Caki2 (cell line): ENCODE results near the gene COX6B1. TPM values are rescaled to one million over a fixed set of nuclear protein-coding genes. Genes with fewer than 3 reads are reported as not detected.
A peak's percentile ranks its signal among the peaks of the same experiment; 100 is the strongest.

Experiments
- DNase-seq: peaks from one replicate; pipeline ENCODE4 v3.0.0-alpha.2; 2015; ENCODE audit warnings: low read depth
- in situ Hi-C: cut with HindIII; loops from 2 replicates; pipeline ENCODE4 v1.10.0; 2016; ENCODE audit warnings: low sequenced_read_pairs, low pct_unique_long_range_greater_than_20kb, mixed read lengths
- total RNA-seq: library from RNA; depleted of rRNA; stranded (reverse); fragments of >200 nt; shearing (Covaris generic); gene quantifications from 2 replicates; pipeline ENCODE4 v1.2.3, GENCODE V29; 2014; ENCODE audit warnings: low replicate concordance; rRNA removed

COX6B1 gene
- total RNA-seq, 1 experiment from 2014 or later, result 438 TPM

DNA sequence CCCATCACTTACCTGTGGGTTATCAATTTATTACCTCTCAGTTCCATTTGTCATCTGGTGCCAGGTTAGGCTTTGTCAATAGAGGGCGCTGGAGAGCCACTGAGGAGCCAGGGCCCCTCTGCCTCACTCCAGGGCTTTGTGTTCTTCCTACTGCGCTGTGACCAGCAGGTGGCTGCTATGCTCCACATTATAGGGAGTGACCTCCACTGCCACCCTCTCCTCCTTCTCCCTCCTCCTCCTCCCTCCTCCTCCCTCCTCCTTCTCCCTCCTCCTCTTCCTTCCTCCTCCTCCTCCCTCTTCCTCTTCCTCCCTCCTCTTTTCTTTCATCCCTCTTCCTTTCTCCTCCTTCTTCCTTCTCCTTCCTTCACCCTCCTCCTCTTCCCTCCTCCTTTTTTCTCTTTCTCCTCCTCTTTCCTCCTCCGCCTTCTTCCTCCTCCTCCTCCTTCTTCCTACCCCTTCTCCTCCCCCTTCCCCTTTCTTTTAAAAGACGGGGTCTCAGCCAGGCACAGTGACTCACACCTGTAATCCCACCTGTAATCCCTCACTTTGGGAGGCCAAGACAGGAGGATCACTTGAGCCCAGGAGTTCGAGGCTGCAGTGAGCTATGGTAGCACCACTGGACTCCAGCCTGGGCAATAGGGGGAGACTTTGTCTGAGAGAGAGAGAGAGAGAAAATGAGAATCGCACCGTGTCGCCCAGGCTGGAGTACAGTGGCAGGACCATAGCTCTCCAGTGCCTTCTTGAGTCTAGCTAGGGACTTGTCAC is 45.9 kb downstream of the COX6B1 start:
- in situ Hi-C loops, result no loop called here
- DNase-seq, result peak; percentile 65

DNA sequence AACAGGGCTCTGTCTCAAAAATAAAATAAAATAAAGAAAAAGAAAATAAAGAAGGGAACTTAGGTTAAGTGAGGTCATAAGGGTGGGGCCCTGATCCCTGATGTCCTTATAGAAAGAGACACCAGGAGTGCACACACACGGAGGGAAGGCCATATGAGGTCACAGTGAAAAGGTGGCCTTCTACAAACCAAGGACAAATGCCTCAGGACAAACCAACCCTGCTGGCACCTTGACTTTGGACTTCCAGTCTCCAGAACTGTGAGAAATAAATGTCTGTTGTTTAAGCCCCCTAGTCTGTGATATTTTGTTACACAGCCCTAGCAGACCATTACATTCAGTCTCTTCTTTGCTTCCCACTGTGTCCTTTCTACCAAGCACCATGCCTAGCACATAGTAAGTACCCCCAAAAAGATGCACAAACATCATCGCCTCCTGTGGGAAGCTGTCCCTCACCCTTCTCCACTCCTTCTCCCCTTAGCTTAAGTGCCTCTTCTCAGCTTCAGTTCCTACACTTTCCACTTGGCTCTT is 47.8 kb downstream of the COX6B1 start:
- in situ Hi-C loops, result no loop called here
- no peak for DNase-seq

GRCh38 chr19:35696835-35697234 is 48.7 kb downstream of the COX6B1 start:
- in situ Hi-C loops, result no loop called here
- DNase-seq, result no peak

DNA sequence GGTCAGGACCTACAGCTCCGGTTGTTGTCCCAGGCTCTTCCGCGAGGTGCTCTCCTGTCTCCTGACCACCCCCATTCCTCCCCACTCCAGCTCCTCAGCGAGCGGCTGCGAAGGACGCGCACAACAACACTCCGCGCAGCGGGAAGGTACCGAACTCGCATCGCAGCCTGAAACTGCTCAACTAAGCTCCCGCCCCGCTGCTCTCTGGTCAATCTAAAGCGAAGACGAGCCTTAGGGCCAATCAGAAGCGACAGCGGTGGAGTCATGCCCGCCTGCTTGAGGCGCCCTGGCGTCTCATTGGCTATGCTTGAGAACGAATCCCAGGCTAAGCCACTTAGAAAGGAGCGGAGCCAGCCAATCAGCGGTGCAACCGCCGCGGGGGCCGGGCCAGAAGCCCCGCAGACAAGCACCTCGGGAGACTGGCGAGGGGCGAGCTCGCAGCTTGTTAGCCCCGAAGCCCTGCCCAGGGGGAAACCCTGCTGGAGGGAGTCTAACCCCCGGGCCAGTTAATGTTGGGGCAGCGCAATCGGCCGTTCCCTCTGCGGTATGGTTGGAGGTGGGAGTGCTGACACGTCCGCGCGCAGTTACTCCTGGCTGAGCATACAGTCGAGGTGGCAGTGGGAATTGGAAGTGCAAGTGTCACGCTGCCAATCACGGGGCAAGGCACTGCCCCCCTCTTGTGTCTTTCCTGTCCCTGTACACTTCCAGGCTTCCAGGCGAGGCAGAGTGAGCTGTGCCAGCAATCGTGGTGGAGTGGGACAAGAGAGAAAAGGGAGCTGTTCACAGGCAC is 54.3 kb downstream of the COX6B1 start:
- peak; percentile 96 for DNase-seq
- in situ Hi-C loops, result no loop called here

- DNase-seq, result no peak
- in situ Hi-C loops, result no loop called here
These were observed 55.2 kb downstream of the COX6B1 start for GRCh38 chr19:35703343-35703742.

DNA sequence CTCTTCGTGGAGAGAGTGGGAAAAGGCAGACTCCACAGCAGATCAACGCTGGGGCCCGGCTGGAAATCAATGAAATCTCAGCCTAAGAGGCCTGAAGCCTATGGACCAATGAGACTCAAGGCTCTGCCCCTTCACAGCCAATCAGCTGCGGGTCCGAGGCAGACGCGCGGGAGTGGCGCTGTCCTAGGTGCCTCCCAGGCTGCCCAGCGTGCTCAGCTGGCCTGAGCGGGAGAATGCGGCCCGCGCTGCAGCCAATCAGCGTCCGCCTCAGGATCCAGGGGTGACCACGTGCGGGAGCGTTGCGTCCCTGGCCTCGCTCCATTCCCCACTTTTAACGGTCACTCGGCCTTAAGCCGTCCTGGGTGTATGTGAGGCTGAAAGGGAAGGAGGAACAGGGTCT is 56.1 kb downstream of the COX6B1 start, which contains the start of gene ZBTB32:
Gene ZBTB32, plus strand, starts transcription at position 341 of the 400 bp plus-strand sequence. CDS start 10,069 bp downstream, outside the sequence.
- DNase-seq, result no peak
- in situ Hi-C loops, result no loop called here

Other genes starting within 250 kb of the COX6B1 start
- not detected in 2 replicates for gene FFAR2, start 200.1 kb upstream of the COX6B1 start, total RNA-seq
- not detected in 2 replicates for gene KRTDAP, start 157.9 kb upstream of the COX6B1 start, total RNA-seq
- gene DMKN, start 134.7 kb upstream of the COX6B1 start, total RNA-seq, result not detected in 2 replicates
- gene SBSN, start 120.0 kb upstream of the COX6B1 start, total RNA-seq, result not detected in 2 replicates
- gene GAPDHS, start 114.9 kb upstream of the COX6B1 start, total RNA-seq, result not detected in 2 replicates
- 218 and 221 TPM in 2 replicates for gene TMEM147, start 102.7 kb upstream of the COX6B1 start, total RNA-seq
- gene ATP4A, start 84.7 kb upstream of the COX6B1 start, total RNA-seq, result not detected in 2 replicates
- gene PMIS2, start 62.1 kb upstream of the COX6B1 start, total RNA-seq, result not detected in 2 replicates
- gene HAUS5, start 35.6 kb upstream of the COX6B1 start, total RNA-seq, result 28.8 and 34.4 TPM in 2 replicates
- gene RBM42, start 19.3 kb upstream of the COX6B1 start, total RNA-seq, result 171 and 180 TPM in 2 replicates
- 0.64 TPM in 1 of 2 replicates, not detected in the other for gene ETV2, start 6.6 kb upstream of the COX6B1 start, total RNA-seq
- gene UPK1A, start 18.2 kb downstream of the COX6B1 start, total RNA-seq, result not detected in 2 replicates
- not detected in 2 replicates for gene ZBTB32, start 56.2 kb downstream of the COX6B1 start, total RNA-seq
- gene KMT2B, start 69.7 kb downstream of the COX6B1 start, total RNA-seq, result 2.8 and 12.9 TPM in 2 replicates
- 10.1 and 18.1 TPM in 2 replicates for gene IGFLR1, start 94.1 kb downstream of the COX6B1 start, total RNA-seq
- gene U2AF1L4, start 97.1 kb downstream of the COX6B1 start, total RNA-seq, result 7.1 and 14.1 TPM in 2 replicates
- 151 and 186 TPM in 2 replicates for gene PSENEN, start 97.3 kb downstream of the COX6B1 start, total RNA-seq
- gene LIN37, start 100.3 kb downstream of the COX6B1 start, total RNA-seq, result 7.4 and 15.5 TPM in 2 replicates
- not detected in 2 replicates for gene HSPB6, start 108.7 kb downstream of the COX6B1 start, total RNA-seq
- 8.0 and 9.8 TPM in 2 replicates for gene PROSER3, start 109.9 kb downstream of the COX6B1 start, total RNA-seq
- gene ARHGAP33, start 127.2 kb downstream of the COX6B1 start, total RNA-seq, result 2.2 and 3.5 TPM in 2 replicates
- gene PRODH2, start 164.5 kb downstream of the COX6B1 start, total RNA-seq, result 0.17 TPM in 1 of 2 replicates, not detected in the other
- 0.41 and 0.88 TPM in 2 replicates for gene NPHS1, start 204.2 kb downstream of the COX6B1 start, total RNA-seq
- not detected in 2 replicates for gene KIRREL2, start 208.6 kb downstream of the COX6B1 start, total RNA-seq
- gene APLP1, start 220.3 kb downstream of the COX6B1 start, total RNA-seq, result 53.9 and 58.7 TPM in 2 replicates